HEK293T (cell line): ENCODE results near the gene NBAS.

Experiments
- FOXA1 ChIP-seq: fragments of 450-650 bp; IDR thresholded peaks from 2 replicates; pipeline ENCODE4 v1.6.1; 2016; ENCODE audit warnings: mild to moderate bottlenecking
- FOXM1 ChIP-seq: fragments of 450-650 bp; IDR thresholded peaks from 2 replicates; pipeline ENCODE4 v1.6.1; 2017; ENCODE audit warnings: mild to moderate bottlenecking, borderline replicate concordance
- SP1 ChIP-seq: fragments of 450-650 bp; IDR thresholded peaks from 2 replicates; pipeline ENCODE4 v1.6.1; 2017
- SUZ12 ChIP-seq: fragments of 450-650 bp; IDR thresholded peaks from 2 replicates; pipeline ENCODE4 v1.6.1; 2016; ENCODE audit warnings: mild to moderate bottlenecking
- TARDBP ChIP-seq: fragments of 450-650 bp; IDR thresholded peaks from 2 replicates; pipeline ENCODE4 v1.6.1; 2016

DNA sequence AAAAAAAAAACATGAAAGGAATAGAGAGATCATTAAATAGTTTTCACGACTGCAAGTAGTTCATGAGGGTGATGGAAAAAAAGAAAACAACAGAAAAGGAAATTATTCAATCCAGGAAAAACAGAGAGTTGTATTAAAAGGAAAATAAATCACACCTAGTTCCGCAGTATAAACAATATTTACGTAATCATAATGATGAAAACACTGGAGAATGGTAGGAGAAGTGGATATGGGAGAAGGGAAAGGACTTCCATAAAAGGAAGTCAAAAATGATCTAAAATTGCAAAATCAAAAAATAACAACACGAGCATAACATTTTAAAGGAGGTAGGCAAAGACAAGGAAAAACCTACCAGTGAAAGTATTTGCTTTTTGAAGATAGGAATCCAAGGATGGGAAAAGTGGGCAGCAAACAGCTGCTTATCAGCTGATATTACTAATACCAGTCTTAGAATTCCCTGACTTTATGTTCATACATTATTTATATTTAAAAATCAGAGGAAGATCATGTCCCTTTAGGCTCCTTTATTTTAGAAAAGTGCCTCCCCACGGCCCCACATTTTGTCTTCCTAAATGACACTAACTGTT is 160.8 kb downstream of the NBAS start:
- TF ChIP-seq FOXA1 (no peak), SUZ12 (no peak), SP1 (no peak), FOXM1 (no peak), TARDBP (no peak)
